ENCODE results near the gene BEND3.
"Not testable (repeated sequence)": the region's sequence is repeated elsewhere in the genome, so short reads cannot be mapped to it uniquely, and the experiment has no call there.

- not testable (repeated sequence) for TF ChIP-seq CTCF, POLR2A (IDR thresholded peaks at IDR 0.05)
Measured at GRCh38 chr6:107084459-107084858, 30.9 kb downstream of the BEND3 start.

Data from Peyer's patch (tissue), 4 donors.